ENCODE measurements around the gene CNTN5.
"Not testable (repeated sequence)": the region's sequence is repeated elsewhere in the genome, so short reads cannot be mapped to it uniquely, and the experiment has no call there.

Gene CNTN5

DNA sequence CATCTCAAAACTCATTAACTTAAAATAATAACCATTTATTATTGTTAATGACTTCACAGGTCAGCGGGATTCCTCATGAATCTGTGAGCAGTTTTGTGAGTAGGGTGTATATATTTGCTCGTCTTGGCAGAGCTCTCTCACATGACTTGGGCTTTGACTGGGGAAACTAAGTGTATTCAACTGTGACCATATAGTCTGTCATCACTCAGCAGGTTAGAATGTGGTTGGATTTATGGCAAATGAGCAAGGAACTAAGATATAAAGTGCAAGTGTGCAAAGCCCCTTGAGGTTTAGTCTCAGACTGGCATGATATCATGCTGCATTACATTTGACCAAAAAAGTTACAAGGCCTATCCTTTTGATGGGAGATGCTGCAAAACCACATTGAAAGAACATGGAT is 254.8 kb downstream of the CNTN5 start:
- TF ChIP-seq ZNF565 (CRISPR knock-in tag; conservative IDR thresholded peaks at IDR 0.05; ENCODE audit: low read depth): no peak
- no peak for ATAC-seq

DNA sequence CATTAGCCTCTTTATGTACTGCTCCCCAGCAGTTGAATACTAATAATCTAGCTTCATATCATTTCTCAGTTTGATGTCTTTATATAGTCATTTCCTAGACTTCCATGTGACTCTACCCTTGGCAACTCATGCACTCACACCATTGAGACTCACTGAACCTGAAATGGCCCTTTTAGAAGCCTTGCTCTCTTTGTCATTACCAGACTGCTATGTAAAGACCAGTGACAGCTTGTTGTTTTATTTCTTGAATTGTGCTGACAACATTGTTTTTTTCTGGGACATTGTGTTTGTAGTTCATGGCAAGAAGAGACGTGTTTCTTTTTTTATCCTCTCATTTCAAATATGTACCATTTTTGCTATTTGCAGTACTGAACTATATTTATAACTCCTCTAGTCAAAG is 256.5 kb downstream of the CNTN5 start:
- TF ChIP-seq ZNF565 (CRISPR knock-in tag; conservative IDR thresholded peaks at IDR 0.05; ENCODE audit: low read depth) (no peak), CSDC2 (CRISPR knock-in tag; IDR thresholded peaks at IDR 0.05) (no peak), SNAI2 (CRISPR knock-in tag; IDR thresholded peaks at IDR 0.05) (no peak), ZFP3 (CRISPR knock-in tag; IDR thresholded peaks at IDR 0.05) (no peak), PPARA (CRISPR knock-in tag; IDR thresholded peaks at IDR 0.05; ENCODE audit: borderline replicate concordance) (no peak), ISL1 (CRISPR knock-in tag; IDR thresholded peaks at IDR 0.05) (no peak), GLIS3 (CRISPR knock-in tag; IDR thresholded peaks at IDR 0.05) (no peak), BACH2 (CRISPR knock-in tag; IDR thresholded peaks at IDR 0.05; ENCODE audit: borderline replicate concordance) (no peak), ZNF8 (CRISPR knock-in tag; IDR thresholded peaks at IDR 0.05) (no peak), TOX (CRISPR knock-in tag; IDR thresholded peaks at IDR 0.05; ENCODE audit: borderline replicate concordance) (no peak)
- TF ChIP-seq, protein P1, sequence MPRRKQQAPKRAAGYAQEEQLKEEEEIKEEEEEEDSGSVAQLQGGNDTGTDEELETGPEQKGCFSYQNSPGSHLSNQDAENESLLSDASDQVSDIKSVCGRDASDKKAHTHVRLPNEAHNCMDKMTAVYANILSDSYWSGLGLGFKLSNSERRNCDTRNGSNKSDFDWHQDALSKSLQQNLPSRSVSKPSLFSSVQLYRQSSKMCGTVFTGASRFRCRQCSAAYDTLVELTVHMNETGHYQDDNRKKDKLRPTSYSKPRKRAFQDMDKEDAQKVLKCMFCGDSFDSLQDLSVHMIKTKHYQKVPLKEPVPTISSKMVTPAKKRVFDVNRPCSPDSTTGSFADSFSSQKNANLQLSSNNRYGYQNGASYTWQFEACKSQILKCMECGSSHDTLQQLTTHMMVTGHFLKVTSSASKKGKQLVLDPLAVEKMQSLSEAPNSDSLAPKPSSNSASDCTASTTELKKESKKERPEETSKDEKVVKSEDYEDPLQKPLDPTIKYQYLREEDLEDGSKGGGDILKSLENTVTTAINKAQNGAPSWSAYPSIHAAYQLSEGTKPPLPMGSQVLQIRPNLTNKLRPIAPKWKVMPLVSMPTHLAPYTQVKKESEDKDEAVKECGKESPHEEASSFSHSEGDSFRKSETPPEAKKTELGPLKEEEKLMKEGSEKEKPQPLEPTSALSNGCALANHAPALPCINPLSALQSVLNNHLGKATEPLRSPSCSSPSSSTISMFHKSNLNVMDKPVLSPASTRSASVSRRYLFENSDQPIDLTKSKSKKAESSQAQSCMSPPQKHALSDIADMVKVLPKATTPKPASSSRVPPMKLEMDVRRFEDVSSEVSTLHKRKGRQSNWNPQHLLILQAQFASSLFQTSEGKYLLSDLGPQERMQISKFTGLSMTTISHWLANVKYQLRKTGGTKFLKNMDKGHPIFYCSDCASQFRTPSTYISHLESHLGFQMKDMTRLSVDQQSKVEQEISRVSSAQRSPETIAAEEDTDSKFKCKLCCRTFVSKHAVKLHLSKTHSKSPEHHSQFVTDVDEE (CRISPR knock-in tag; IDR thresholded peaks at IDR 0.05): no peak
- TF ChIP-seq, protein P2, sequence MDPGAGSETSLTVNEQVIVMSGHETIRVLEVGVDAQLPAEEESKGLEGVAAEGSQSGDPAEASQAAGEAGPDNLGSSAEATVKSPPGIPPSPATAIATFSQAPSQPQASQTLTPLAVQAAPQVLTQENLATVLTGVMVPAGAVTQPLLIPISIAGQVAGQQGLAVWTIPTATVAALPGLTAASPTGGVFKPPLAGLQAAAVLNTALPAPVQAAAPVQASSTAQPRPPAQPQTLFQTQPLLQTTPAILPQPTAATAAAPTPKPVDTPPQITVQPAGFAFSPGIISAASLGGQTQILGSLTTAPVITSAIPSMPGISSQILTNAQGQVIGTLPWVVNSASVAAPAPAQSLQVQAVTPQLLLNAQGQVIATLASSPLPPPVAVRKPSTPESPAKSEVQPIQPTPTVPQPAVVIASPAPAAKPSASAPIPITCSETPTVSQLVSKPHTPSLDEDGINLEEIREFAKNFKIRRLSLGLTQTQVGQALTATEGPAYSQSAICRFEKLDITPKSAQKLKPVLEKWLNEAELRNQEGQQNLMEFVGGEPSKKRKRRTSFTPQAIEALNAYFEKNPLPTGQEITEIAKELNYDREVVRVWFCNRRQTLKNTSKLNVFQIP (CRISPR knock-in tag; IDR thresholded peaks at IDR 0.05; ENCODE audit: borderline replicate concordance, low read depth): no peak
- TF ChIP-seq, protein P3, sequence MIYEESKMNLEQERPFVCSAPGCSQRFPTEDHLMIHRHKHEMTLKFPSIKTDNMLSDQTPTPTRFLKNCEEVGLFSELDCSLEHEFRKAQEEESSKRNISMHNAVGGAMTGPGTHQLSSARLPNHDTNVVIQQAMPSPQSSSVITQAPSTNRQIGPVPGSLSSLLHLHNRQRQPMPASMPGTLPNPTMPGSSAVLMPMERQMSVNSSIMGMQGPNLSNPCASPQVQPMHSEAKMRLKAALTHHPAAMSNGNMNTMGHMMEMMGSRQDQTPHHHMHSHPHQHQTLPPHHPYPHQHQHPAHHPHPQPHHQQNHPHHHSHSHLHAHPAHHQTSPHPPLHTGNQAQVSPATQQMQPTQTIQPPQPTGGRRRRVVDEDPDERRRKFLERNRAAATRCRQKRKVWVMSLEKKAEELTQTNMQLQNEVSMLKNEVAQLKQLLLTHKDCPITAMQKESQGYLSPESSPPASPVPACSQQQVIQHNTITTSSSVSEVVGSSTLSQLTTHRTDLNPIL (CRISPR knock-in tag; IDR thresholded peaks at IDR 0.05; ENCODE audit: low read depth): no peak
- no peak for ATAC-seq

DNA sequence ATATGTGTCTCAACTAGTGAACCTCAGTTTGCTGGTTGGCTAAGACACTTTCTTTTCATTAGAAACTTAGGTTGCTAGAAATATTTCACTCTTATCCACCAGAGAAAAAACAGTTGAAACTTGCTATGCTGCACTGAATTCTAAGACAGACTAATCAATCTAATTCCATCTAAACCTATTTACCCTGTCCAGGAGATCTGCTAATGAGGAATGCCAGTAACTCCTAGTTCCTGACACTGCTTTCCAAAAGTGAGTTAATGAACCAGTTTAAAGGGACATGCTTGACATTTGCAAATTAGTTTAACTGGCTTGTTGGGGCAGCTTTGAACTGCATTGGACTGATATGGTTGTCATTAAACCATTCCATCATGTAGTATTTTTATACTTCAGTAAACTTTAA is 258.5 kb downstream of the CNTN5 start:
- TF ChIP-seq TOX (CRISPR knock-in tag; IDR thresholded peaks at IDR 0.05; ENCODE audit: borderline replicate concordance) (no peak), CSDC2 (CRISPR knock-in tag; IDR thresholded peaks at IDR 0.05) (no peak)
- ATAC-seq: no peak

DNA sequence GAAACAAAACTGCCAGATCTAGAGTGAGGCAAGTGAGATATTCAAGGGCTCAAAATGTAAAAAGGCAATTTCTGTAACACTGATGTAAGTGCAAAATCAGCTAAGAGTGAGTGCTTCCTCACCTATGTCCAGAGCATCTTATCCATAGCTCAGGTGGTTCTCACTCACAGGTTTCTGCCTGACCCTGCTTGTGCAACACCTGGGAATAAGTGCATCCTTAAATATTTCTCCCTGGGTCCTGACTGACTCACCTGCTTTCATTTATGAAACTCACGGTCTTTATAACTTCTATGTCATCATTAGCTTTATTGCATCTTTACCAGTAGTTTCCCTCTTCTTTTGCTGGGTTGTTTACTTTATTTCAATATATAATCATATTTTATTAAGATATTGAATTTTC is 260.6 kb downstream of the CNTN5 start:
- no peak for ATAC-seq
- TF ChIP-seq, protein P4, sequence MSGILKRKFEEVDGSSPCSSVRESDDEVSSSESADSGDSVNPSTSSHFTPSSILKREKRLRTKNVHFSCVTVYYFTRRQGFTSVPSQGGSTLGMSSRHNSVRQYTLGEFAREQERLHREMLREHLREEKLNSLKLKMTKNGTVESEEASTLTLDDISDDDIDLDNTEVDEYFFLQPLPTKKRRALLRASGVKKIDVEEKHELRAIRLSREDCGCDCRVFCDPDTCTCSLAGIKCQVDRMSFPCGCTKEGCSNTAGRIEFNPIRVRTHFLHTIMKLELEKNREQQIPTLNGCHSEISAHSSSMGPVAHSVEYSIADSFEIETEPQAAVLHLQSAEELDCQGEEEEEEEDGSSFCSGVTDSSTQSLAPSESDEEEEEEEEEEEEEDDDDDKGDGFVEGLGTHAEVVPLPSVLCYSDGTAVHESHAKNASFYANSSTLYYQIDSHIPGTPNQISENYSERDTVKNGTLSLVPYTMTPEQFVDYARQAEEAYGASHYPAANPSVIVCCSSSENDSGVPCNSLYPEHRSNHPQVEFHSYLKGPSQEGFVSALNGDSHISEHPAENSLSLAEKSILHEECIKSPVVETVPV (CRISPR knock-in tag; IDR thresholded peaks at IDR 0.05): no peak
- TF ChIP-seq ESRRG (CRISPR knock-in tag; IDR thresholded peaks at IDR 0.05) (no peak), PPARA (CRISPR knock-in tag; IDR thresholded peaks at IDR 0.05; ENCODE audit: borderline replicate concordance) (no peak), OSR1 (CRISPR knock-in tag; IDR thresholded peaks at IDR 0.05) (no peak), RARB (CRISPR knock-in tag; IDR thresholded peaks at IDR 0.05) (no peak)

DNA sequence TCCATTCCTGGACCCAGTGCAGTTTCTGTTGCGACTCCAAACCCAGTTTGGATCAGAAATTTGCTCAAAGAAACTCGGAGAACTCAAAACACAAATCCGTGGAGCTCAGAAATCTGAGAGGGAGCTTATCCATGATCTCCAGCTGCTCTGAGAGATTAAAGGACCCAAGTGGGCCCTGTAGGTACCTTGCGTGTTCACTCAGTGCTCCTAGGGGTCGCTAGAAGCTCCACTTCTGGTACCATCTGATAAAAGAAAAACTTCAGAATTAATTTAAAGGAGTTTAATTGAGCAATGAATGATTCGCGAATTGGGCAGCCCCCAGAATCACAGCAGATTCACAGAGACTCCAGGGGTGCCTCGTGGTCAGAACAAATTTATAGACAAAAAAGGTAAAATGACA is 277.2 kb downstream of the CNTN5 start:
- ATAC-seq: not testable (repeated sequence)

DNA sequence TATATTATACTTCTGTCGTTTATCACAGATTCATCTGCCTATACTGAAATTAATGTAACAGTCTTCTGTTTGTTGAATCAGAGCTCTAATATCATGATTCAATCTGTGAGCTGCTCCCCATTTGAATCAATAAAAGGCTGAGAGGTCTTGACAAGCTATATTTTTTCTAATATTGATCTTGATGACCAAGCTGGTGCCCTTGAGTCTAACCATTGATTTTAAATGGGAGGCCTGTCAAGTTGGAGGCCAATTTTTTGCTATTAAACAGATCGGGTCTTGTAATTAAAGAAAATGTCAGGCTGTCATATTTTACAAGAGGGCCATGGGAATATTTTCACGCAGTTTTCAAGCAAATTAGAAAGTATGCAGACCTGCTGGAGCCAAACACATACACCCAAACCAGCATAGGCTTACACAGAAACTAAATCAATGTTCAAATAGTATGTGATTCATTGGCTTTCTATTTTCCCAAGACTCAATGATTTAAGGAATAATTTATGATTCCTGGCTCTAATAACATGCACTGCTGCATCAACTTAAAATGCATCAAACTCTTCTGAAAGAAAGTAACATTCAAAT is 286.9 kb downstream of the CNTN5 start:
- TF ChIP-seq ARNTL (CRISPR knock-in tag; IDR thresholded peaks at IDR 0.05; ENCODE audit: borderline replicate concordance, low read depth) (no peak), ZFP3 (CRISPR knock-in tag; IDR thresholded peaks at IDR 0.05) (no peak), BACH2 (CRISPR knock-in tag; IDR thresholded peaks at IDR 0.05; ENCODE audit: borderline replicate concordance) (no peak), SNAI2 (CRISPR knock-in tag; IDR thresholded peaks at IDR 0.05) (no peak)
- TF ChIP-seq, protein P5, sequence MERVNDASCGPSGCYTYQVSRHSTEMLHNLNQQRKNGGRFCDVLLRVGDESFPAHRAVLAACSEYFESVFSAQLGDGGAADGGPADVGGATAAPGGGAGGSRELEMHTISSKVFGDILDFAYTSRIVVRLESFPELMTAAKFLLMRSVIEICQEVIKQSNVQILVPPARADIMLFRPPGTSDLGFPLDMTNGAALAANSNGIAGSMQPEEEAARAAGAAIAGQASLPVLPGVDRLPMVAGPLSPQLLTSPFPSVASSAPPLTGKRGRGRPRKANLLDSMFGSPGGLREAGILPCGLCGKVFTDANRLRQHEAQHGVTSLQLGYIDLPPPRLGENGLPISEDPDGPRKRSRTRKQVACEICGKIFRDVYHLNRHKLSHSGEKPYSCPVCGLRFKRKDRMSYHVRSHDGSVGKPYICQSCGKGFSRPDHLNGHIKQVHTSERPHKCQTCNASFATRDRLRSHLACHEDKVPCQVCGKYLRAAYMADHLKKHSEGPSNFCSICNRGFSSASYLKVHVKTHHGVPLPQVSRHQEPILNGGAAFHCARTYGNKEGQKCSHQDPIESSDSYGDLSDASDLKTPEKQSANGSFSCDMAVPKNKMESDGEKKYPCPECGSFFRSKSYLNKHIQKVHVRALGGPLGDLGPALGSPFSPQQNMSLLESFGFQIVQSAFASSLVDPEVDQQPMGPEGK (CRISPR knock-in tag; IDR thresholded peaks at IDR 0.05; ENCODE audit: borderline replicate concordance): no peak
- no peak for ATAC-seq

Measured in SK-N-SH treated with all-trans-retinoic acid at 6 μM for 48 hours (cell line).